Superior temporal gyrus (tissue), 1 donor: Measurements from ENCODE around the gene XIRP1.

ENCODE experiments used
- DNase-seq: peaks from one replicate; pipeline ENCODE4 v3.0.0-alpha.2; 2016; ENCODE audit errors: extremely low spot score

The XIRP1 gene

DNA sequence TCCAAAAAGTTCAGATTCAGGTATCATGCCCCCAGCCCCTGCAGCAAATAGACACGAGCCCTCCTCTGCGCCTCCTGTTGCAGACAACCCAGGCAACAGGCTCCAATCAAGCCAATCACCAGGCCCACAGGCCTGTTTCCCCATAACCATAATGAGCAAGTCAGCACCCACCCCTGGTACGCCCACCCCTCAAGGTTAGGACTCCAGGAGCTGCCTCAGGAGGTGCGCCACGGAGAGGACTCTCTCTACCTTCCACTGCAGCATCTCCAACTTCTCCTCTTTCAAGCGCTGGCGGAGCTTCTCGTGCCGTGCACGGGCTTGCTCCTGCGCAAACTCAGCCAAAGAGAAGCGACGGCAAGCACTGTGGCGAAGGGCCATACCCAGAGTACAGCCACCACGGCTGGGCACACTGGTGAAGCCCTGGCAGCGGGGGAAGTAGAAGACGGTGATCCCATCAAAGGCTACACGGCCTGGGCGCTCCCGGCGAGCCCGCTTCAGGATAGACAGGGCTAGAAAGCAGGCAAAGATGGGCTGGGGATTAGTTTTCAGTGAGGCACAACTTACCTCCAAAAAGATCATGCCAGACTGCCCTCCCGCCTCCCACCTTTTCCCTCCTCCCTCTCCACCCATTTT lies 47.5 kb downstream of the XIRP1 start:
- DNase-seq: no peak

DNA sequence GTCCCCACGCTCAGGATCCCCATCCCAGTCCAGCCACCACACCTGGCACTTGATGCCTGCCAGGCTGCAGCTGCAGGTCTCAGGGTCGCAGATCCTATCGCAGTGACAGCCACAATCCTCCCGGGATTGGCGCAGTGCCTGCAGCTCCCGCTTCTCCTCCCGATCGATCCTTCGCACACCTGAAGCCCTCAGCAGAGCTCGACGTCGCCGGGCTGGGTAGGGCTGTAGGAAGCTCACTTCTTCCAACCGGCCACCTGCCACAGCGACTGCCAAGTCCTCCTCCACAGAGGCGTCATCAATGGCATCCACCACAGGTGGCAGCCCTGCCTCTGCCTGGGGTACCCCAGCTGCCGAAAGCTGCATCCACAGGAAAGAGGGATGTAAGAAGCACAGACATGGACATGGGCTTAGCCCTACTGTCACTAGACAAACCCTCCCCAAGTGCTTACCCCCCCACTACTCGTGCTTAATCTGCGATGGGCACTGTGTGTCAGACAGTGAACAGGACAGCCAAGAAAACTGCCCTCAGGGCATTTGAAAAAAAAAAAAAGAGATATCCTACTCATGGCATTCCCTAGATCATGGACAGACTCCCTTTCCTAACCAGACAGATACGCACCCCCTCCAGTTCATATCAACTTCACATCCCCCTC lies 48.2 kb downstream of the XIRP1 start:
- no peak for DNase-seq

DNA sequence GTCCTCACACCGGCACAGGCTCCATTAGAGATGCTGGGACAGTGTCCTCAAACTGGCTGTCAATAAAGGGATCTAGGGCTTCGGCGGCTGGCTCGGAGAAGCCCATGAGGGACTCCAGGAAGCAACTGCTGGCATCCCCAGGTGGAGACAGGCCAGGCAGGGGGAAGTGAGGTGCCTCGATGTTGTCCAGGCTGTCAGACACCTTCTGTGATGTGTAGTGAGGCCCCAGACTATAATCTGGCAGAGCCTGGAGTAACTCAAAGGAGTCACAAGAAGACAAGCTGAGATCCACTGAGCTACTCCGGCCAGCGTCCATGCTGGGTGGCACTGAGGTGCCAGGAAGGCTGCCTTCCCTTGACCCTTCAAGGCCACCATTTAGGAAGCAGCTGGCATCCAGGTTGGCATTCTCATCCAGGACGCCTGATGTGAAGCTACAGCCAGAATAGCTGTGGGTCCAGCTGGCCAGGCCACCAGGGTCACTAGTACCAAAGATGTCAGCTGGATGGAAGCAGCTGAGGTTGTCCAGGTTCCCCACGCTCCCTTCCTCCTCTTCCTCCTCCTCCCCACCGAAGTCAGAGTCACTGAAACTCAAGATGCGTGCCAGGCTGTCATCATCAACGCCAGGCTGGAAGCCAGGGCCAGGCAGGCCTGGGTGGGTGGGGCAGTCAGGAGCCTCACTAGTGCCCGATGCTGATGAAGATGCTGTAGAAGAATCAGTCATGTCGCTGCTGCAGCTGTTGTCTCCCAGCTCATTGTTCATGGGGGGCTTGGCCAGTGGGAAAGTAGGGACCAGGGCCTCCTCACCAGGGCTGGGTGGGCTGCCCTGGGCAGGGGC lies 49.1 kb downstream of the XIRP1 start:
- DNase-seq: no peak

DNA sequence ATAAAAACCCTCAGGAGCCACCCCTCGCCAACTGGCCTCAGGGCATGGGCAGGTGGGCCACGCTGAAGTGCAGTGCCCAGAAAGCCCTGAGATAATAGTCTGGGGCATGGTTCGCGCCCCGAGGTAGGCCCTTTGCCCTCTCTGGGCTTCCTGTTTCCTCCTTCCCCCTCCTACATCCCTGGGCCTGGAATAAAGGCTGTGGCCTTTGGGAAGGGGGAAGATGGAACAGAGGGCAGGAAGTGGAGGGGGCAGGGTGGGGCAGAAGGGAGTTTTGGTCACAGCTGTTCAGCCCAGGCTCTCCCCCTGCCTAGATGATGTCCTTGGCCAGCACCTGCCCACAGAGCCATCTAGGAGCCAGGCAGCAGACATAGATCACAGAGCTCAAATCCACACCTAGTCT lies 50.3 kb downstream of the XIRP1 start:
- DNase-seq: no peak

DNA sequence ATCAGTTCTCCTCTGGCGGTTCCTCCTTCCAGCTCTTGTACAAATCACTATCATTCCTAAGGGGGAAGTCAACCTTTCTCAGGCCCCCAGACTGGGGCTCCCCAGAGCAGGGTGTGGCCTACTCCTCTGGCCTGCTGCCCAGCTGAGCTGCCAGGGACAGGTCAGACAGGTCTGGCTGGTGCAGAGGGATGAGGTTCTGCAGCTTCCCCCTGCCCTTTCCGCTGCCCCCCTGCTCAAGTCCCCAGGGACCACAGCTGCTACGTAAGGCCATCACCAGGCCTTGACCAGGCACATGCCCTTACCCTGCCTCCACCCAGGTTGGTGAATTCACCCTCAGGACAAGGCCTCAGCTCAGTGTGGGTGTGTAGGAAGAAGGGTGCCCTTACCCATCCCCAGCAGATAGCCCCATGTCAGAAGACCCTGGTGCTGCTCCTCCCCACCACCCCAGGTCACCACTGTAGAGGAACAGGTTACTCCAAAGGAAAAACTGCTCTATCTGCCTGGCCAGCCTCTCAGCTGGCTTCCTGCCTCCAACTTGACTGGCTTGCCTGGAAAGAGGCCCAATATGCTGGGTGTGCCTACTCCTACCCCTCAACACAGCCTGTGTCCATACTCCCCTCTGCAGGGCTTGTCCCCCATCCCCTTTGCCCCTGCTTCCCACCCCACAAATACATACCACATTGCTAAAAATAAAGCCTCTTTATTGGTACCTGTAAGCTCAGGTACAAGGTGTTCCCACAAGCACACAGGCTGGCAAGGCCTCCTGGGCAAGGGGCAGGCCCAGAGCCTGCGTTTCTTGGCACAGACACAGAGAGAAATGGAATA lies 51.0 kb downstream of the XIRP1 start:
- no peak for DNase-seq

DNA sequence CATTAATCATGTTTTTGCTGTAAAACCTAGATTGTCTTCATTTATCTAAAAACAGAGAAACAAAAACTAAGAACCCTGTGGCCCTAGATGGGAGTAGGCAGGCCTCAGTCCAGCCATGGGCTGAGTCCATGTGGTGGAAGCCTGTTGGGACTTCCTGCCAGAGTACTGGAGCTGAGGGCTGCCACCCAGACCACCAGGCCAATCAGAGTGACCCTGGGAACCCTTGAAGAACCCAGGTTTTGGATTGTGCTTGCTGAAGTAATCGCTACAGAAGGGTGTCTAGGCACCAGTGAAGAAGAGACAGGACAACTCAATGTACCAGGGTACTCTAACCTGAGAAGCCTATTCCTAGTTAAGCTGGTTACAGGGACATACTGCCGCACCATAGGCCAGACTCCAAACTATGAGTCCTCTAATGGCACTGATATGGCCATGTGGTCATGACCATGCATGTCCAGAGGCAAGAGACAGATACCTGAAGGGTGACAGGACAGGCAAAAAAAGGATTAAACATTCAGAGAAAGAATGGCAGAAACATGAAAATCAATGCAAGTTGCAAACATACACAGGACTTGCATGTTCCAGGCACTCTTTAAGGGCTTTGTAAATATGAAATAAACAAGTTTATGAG lies 51.9 kb downstream of the XIRP1 start:
- no peak for DNase-seq

DNA sequence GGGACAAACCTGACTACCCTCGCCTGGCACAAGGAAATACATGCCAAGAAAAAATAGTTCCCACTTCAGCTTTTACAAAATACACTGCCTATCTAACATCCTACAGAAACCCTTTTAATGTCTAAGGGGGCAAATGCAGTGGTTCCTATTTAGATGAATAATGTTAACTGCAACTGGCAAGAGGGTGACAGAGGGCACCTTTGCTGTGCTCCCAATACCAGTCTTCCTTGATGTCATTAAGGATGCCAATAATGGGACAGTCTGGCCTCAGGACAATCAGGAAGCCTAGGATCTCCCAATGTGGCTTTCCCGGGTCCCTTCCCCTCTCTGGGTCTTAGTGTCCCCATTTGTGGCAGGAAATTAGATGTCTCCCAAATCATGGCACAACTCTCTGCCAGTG lies 53.0 kb downstream of the XIRP1 start:
- no peak for DNase-seq

DNA sequence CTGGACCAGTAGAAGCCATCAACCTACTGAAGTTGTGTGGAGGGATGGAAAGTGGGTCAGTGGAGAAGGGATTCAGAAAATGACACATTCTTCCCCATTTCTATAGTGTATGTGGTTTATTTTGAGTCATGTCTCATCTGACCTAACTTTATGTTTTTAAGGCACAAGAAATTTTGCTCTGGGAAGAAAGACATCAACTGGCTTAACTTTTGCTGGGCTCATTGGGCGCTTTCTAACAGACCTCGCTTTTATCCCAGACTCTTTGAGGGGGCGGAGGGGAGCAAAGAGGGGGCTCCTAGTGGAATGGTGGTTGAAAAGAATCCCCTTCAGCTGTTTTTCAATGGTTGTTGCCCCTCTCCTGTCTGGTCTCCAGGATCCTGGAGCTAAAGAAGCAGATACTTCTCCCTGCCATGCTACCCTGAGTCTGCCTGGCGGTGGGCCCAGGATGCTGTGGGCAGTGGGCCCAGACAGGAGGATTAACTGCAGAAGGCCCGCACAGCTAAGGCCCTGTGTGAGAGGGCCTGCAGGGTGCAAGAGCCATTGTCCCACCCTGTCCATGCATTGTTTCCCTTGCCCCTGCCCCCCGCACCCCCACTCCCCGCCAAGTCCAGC lies 53.5 kb downstream of the XIRP1 start:
- no peak for DNase-seq

DNA sequence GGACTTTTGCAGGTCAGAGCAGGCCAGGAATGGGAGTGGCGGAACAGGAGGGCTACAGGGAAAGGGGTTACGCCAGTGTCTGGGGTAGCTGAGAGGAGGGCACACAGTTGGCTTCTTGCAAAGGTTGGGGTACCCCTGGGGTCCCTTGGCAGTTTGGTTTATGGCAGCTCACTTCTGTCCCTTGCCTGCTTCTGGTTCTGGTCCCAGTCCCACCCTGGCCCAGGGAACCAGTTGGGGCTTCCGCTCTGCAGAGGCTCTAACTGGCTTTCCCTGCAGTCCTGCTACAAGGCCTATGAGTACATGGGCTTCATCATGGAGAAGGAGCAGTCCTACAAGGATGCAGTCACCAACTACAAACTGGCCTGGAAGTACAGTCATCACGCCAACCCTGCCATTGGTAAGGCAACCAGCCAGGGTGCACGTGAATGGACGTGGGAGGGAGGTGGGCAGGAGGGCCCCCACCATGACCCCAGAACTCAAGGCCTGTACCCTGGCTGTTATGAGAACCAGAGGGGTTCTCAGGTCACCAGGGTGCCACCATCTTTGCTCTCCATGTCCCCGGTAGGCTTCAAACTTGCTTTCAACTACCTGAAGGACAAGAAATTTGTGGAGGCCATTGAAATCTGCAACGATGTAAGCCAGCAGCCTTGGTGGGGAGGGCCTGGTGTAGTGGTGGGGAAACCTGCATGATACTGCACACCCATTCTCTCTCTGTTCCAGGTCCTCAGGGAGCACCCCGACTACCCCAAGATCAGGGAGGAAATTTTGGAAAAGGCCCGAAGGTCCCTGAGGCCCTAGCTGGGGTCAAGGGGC lies 54.2 kb downstream of the XIRP1 start:
- no peak for DNase-seq

DNA sequence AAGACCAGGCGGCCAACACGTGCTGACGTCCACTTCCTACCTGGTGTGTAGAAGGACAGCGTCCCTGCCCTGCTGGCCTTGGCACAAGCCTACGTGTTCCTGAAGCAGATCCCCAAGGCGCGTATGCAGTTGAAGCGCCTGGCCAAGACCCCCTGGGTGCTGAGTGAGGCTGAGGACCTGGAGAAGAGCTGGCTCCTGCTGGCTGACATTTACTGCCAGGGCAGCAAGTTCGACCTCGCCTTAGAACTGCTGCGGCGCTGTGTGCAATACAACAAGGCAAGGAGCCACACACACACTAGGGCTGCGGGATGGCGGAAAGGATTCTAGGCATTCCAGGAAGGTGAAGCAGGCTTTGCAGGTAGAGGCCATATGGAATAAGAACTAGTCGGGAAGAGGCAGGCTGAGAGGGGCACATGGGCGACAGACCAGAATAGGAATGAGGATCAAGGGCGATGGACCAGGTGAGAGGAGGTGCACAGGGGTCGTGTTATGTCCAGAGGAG lies 54.9 kb downstream of the XIRP1 start:
- no peak for DNase-seq

DNA sequence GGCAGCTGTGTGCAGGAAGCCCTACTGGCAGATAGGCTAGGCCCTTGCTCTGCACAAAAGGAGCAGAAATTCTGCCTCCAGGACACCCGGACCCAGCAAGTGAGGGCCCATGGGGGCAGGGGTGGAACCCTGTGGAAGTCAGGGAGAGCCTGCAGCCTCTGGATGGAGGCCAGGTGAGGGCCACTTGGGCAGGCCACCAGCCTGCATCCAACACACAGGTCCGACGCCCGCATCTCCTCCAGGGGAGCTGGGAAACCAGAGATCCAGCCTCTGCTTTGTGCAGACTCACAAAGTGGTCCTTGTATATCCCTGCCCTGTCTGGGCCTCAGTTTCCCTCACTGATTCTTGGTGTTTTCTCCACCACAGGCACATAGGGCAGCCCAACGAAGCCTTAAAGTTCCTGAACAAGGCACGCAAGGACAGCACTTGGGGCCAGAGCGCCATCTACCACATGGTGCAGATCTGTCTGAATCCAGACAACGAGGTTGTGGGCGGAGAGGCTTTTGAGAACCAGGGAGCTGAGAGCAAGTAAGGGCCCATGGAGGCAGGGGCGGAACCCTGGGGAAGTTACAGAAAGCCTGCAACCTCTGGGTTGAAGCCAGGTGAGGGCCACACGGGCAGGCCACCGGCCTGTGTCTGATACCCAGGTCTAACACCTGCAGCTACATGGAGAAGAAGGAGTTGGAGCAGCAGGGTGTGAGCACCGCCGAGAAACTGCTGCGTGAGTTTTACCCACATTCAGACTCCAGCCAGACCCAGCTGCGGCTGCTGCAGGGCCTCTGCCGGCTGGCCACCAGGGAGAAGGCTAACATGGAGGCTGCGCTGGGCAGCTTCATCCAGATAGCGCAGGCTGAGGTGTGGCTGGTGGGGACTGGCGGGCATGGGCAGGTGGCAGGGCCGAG lies 55.6 kb downstream of the XIRP1 start:
- no peak for DNase-seq

DNA sequence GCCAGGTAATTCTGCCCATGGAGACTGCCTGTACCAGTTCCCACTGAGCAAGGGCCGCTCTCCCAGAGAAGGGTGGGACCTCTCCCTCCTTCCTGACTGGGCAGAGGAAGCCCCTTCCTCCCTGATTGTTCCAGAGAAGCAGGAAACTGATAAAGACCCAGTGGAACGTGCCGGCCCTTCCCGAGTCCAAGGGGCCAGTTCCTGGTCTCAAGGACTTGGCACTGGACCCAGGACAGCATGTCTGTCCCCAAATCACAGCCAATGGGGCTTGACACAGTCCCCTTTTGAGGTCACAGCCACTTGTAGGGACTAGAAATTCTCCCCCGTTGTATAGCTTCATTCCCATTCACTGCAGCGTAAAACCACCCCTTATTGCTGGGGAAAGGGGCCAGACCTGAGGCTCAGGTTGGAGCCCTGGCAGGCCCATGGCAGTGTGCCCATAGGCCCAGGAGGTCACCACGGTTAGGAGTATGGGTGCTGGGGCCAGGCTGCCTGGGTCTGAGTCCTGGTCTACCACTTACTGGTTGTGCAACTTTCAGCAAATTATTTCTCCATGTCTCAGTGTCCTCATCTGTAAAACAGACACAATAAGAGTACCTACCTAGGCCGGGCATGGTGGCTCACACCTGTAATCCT lies 57.1 kb downstream of the XIRP1 start:
- DNase-seq: no peak

DNA sequence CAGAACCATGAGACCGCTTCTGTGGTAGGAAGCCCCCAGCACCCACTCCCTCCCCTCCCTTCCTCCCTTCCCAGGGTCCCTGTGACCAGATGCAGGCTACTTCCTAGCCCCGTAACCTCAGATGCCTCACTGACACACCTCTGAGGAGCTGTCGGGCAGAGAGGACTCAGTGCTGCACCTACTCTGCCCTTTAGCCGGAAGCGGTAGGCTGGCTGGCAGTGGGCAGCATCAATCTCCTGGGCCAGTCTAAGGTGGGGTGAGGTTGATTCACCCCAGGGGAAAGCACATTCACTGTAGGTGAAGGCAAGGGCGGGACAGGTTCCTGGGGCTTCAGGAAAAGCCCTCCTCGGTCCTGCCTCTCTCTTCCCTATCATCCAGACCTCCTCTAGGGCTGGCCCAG lies 58.1 kb downstream of the XIRP1 start:
- no peak for DNase-seq

DNA sequence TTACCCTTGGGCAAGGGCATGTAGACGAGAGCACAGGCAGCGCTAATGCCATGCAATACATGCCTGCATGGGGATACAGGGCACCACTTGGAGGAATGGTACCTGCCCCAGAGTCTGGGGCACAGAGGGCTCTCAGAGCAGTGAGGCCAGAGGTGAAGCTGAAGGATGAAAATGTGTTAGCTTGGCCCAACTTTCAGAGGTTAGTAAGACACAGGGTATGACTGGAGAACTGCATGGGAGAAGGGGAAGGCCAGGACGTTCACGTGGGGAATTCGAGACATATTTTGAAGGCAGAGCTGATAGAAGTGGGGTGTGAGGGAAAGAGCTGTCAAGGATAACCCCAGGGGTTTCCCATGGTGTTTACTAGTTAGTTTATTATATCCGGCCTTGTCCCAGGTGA lies 58.6 kb downstream of the XIRP1 start:
- DNase-seq: no peak
